DOHH2 (cell line): ENCODE data around the gene DMRT1.
"Not testable (repeated sequence)": the region's sequence is repeated elsewhere in the genome, so short reads cannot be mapped to it uniquely, and the experiment has no call there.

Experiments used
- H3F3A ChIP-seq: fragments of 200-600 bp; sonication (generic), shearing (Covaris generic); 2 replicates; pipeline ENCODE4 v1.6.0; 2016; ENCODE audit warnings: antibody characterized with exemption, mild to moderate bottlenecking; ENCODE audit not compliant: control insufficient read depth, insufficient read depth
- H3K27ac ChIP-seq: fragments of 200-600 bp; sonication (generic); 2 replicates; pipeline ENCODE4 v1.5.1; 2014; ENCODE audit warnings: low read depth, mild to moderate bottlenecking, low read length, moderate library complexity
- H3K27me3 ChIP-seq: fragments of 200-600 bp; sonication (generic); 2 replicates; pipeline ENCODE4 v1.6.1; 2014; ENCODE audit warnings: mild to moderate bottlenecking, low read length, mixed read lengths; ENCODE audit not compliant: control insufficient read depth
- H3K36me3 ChIP-seq: fragments of 200-600 bp; sonication (generic); 2 replicates; pipeline ENCODE4 v1.6.1; 2014; ENCODE audit warnings: mild to moderate bottlenecking, low read length, moderate library complexity, mixed read lengths; ENCODE audit not compliant: control insufficient read depth
- H3K4me1 ChIP-seq: fragments of 200-600 bp; sonication (generic); 2 replicates; pipeline ENCODE4 v1.6.1; 2014; ENCODE audit warnings: mild to moderate bottlenecking, low read length, mixed read lengths; ENCODE audit not compliant: control insufficient read depth
- H3K4me2 ChIP-seq: fragments of 200-600 bp; sonication (generic); 2 replicates; pipeline ENCODE4 v1.6.0; 2014; ENCODE audit warnings: mild to moderate bottlenecking, low read length, moderate library complexity
- H3K4me3 ChIP-seq: fragments of 200-600 bp; sonication (generic); 2 replicates; pipeline ENCODE4 v1.5.1; 2014; ENCODE audit warnings: mild to moderate bottlenecking, low read length, mixed read lengths
- H3K79me2 ChIP-seq: fragments of 200-600 bp; sonication (generic); 2 replicates; pipeline ENCODE4 v1.6.1; 2014; ENCODE audit warnings: mild to moderate bottlenecking, low read length, mixed read lengths; ENCODE audit not compliant: control insufficient read depth
- H3K9me2 ChIP-seq: fragments of 200-600 bp; sonication (generic); replicated peaks from 2 replicates; pipeline ENCODE4 v1.6.1; 2014; ENCODE audit warnings: mild to moderate bottlenecking, low read length, mixed read lengths; ENCODE audit not compliant: control insufficient read depth
- H3K9me3 ChIP-seq: fragments of 200-600 bp; sonication (generic); 2 replicates; pipeline ENCODE4 v1.6.1; 2014; ENCODE audit warnings: antibody characterized with exemption, low read length, mixed read lengths; ENCODE audit not compliant: control insufficient read depth, insufficient read depth
- H4K20me1 ChIP-seq: fragments of 200-600 bp; sonication (generic); 2 replicates; pipeline ENCODE4 v1.6.0; 2014; ENCODE audit warnings: low read depth, mild to moderate bottlenecking, antibody characterized with exemption, low read length, moderate library complexity; ENCODE audit not compliant: control insufficient read depth, insufficient read depth
- EZH2phosphoT487 ChIP-seq: fragments of 200-600 bp; sonication (generic); IDR thresholded peaks from 2 replicates; pipeline ENCODE4 v1.6.1; 2017; ENCODE audit warnings: borderline replicate concordance, mild to moderate bottlenecking, antibody characterized with exemption, low read length, moderate library complexity, mixed read lengths
- TF ChIP-seq, protein P1 (sequence below): fragments of 200-600 bp; sonication (generic); IDR thresholded peaks from one replicate; pipeline ENCODE4 v1.5.1; 2014; ENCODE audit warnings: antibody characterized with exemption, mild to moderate bottlenecking, low read depth, low read length; ENCODE audit not compliant: poor library complexity, severe bottlenecking

DMRT1 gene

DNA sequence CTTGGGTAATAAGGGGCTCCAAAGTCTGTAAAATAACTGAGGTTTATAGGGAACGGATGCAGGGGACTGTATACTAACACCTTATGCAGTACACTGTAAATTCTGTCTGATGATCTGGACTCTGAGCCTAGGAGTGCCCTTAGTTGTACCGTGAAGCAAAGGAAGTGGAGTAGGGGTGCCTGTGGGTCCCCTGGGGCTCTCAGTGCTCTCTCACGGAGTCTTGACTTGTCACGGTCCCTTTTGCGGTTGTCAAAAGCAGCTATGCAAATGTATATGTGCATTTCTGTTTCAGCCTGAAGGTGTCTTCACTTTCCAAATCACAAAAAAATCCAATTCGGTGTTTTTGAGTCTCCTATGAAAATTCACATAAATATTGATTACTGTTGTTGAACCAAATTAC is 17.8 kb downstream of the DMRT1 start:
- peak overlapping the region; percentile 82 for H3K4me2 ChIP-seq
- no peaks in the 10 kb centered on the region for H3K79me2 ChIP-seq
- TF ChIP-seq, protein P1, sequence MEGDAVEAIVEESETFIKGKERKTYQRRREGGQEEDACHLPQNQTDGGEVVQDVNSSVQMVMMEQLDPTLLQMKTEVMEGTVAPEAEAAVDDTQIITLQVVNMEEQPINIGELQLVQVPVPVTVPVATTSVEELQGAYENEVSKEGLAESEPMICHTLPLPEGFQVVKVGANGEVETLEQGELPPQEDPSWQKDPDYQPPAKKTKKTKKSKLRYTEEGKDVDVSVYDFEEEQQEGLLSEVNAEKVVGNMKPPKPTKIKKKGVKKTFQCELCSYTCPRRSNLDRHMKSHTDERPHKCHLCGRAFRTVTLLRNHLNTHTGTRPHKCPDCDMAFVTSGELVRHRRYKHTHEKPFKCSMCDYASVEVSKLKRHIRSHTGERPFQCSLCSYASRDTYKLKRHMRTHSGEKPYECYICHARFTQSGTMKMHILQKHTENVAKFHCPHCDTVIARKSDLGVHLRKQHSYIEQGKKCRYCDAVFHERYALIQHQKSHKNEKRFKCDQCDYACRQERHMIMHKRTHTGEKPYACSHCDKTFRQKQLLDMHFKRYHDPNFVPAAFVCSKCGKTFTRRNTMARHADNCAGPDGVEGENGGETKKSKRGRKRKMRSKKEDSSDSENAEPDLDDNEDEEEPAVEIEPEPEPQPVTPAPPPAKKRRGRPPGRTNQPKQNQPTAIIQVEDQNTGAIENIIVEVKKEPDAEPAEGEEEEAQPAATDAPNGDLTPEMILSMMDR: no peak
- TF ChIP-seq EZH2phosphoT487: no peak
- peak overlapping the region; percentile 61 for H3K4me3 ChIP-seq
- no peaks in the 10 kb centered on the region for H4K20me1 ChIP-seq
- H3K27ac ChIP-seq: peak overlapping the region; percentile 37
- H3K4me1 ChIP-seq: peaks cover 20% of the 10 kb centered on the region
- H3K9me3 ChIP-seq: no peaks in the 10 kb centered on the region
- peaks cover 7% of the 10 kb centered on the region for H3F3A ChIP-seq
- no peaks in the 10 kb centered on the region for H3K9me2 ChIP-seq
- peaks cover 4% of the 10 kb centered on the region; the same call in 1 of the 2 replicates for H3K27me3 ChIP-seq
- no peaks in the 10 kb centered on the region for H3K36me3 ChIP-seq

DNA sequence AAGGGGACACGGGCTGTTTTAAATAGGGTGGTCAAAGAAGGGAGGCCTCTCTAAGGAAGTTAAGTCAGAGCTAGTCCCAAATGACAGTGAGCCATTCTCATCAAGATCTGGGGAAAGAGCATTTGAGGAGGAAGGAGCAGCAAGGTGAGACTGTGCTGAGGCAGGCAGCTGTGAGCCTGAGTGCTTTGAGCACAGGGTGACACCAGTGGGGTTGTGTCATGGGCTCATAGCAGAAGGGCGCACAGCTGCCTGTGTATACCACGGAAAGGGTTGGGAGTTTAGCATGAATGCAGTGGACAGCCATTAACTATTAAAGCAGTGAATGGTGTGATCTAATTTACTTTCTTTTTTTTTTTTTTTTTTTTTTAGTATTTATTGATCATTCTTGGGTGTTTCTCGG is 19.2 kb downstream of the DMRT1 start:
- Histone ChIP-seq H3K36me3 (no peaks in the 10 kb centered on the region), H3K9me2 (no peaks in the 10 kb centered on the region), H4K20me1 (no peaks in the 10 kb centered on the region), H3K4me1 (peaks cover 20% of the 10 kb centered on the region), H3K79me2 (no peaks in the 10 kb centered on the region), H3K27me3 (peaks cover 4% of the 10 kb centered on the region; the same call in 1 of the 2 replicates), H3K9me3 (no peaks in the 10 kb centered on the region), H3K27ac (no peak overlapping the region), H3K4me3 (no peak overlapping the region), H3F3A (peaks cover 7% of the 10 kb centered on the region), H3K4me2 (no peak overlapping the region)
- TF ChIP-seq EZH2phosphoT487: no peak
- TF ChIP-seq, protein P1: no peak

DNA sequence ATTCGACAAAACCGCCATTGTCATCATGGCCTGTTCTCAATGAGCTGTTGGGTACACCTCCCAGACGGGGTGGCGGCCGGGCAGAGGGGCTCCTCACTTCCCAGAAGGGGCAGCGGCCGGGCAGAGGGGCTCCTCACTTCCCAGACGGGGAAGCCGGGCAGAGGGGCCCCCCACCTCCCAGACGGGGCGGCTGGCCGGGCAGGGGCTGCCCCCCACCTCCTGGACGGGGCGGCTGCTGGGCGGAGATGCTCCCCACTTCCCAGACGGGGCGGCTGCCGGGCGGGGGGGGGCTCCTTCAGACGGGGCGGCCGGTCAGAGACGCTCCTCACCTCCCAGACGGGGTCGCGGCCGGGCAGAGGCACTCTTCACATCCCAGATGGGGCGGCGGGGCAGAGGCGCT is 20.0 kb downstream of the DMRT1 start:
- H3K27me3 ChIP-seq, H3K79me2 ChIP-seq, H3K4me3 ChIP-seq, H3K4me2 ChIP-seq, H3K9me3 ChIP-seq, H4K20me1 ChIP-seq, H3K9me2 ChIP-seq, H3K27ac ChIP-seq, H3F3A ChIP-seq, H3K36me3 ChIP-seq: not testable (repeated sequence)
- H3K4me1 ChIP-seq: peaks cover 20% of the 10 kb centered on the region

DNA sequence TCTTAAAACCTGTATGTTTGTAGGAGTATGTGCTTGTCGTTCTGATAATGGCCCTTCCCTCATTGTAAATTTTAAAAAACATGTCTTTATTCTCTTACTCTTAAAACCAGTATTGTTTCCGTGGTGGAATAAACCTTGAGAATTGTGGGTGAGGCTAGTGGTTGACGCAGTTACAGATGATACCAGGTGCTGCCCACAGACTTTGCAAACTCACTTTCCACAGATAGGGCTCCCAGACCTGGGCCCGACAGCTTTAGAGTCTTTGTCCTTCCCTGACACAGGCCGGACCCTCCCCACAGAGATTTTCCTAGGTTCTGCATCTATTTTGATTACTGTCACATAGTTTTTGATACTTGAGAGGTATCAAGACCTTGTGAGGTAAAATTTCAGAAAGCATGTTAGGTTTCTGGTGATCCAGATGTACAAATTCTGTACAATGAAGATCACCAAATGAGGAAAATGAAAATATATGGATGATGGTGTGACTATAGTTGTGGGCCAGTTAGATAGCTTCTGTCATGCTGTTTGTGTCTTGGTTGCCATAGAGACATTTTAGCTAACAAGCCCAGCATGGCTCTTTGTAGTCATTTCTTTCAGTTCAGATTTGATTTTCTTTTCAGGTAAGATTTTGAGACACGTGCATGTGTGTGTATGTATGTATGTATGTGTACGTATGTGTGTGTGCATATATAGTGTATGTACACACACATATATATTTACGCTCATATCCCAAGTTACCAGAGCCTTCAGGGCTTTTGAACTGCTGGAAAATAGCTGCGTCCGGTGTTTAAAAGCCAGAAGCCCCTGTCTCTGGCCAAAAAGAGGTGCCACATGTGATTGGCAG is 33.8 kb downstream of the DMRT1 start:
- TF ChIP-seq EZH2phosphoT487: no peak
- TF ChIP-seq, protein P1: no peak
- Histone ChIP-seq H3K4me2 (no peak overlapping the region), H3K27me3 (peaks cover 8% of the 10 kb centered on the region; the same call in 1 of the 2 replicates), H3K9me2 (no peaks in the 10 kb centered on the region), H3K36me3 (no peaks in the 10 kb centered on the region), H3K4me3 (no peak overlapping the region), H3K9me3 (no peaks in the 10 kb centered on the region), H3K27ac (no peak overlapping the region), H3F3A (no peaks in the 10 kb centered on the region), H3K79me2 (no peaks in the 10 kb centered on the region), H4K20me1 (no peaks in the 10 kb centered on the region), H3K4me1 (no peaks in the 10 kb centered on the region)
